IPS-18c (cell line): ENCODE results near the gene TNFAIP2.

ENCODE experiments used
- H3K4me3 ChIP-seq: 2 replicates; pipeline ENCODE4 v1.7.0; 2013; ENCODE audit warnings: low read depth, mild to moderate bottlenecking, low read length, moderate library complexity; ENCODE audit not compliant: insufficient read depth
- H3K9me3 ChIP-seq: one replicate; pipeline ENCODE4 v1.6.1; 2013; ENCODE audit warnings: mild to moderate bottlenecking, low read length, moderate library complexity; ENCODE audit not compliant: control insufficient read depth, insufficient read depth

Gene TNFAIP2

GRCh38 chr14:103122947-103123633 is at the start of gene TNFAIP2:
Gene TNFAIP2 (plus strand): TSS chr14:103123461. CDS start chr14:103126458, 2,997 bp downstream.
- H3K4me3 ChIP-seq: peak within 1 kb of the TSS; percentile 28
- peaks cover 2% of the 10 kb centered on the region for H3K9me3 ChIP-seq

- H3K9me3 ChIP-seq: no peaks in the 10 kb centered on the region
- H3K4me3 ChIP-seq: no peak overlapping the region
Measured at GRCh38 chr14:103073876-103074728, 49.2 kb upstream of the TNFAIP2 start.

GRCh38 chr14:103074729-103075367 is 48.4 kb upstream of the TNFAIP2 start:
- peak overlapping the region; percentile 63 for H3K4me3 ChIP-seq
- H3K9me3 ChIP-seq: no peaks in the 10 kb centered on the region

- H3K4me3 ChIP-seq: no peak overlapping the region
Measured at GRCh38 chr14:103078420-103078749, 44.9 kb upstream of the TNFAIP2 start.

GRCh38 chr14:103078860-103079587 is 44.2 kb upstream of the TNFAIP2 start:
- Histone ChIP-seq H3K9me3 (no peaks in the 10 kb centered on the region), H3K4me3 (no peak overlapping the region)

More at GRCh38 chr14:103078420-103078749, 44.9 kb upstream of the TNFAIP2 start:
- no peaks in the 10 kb centered on the region for H3K9me3 ChIP-seq

GRCh38 chr14:103081951-103082350 is 41.3 kb upstream of the TNFAIP2 start:
- no peaks in the 10 kb centered on the region for H3K9me3 ChIP-seq
- no peak overlapping the region for H3K4me3 ChIP-seq

GRCh38 chr14:103084021-103084919 is 39.0 kb upstream of the TNFAIP2 start, which contains the start of gene LBHD2:
Gene LBHD2 (plus strand): TSS chr14:103084210. CDS start chr14:103086013, 1,803 bp downstream.
- Histone ChIP-seq H3K9me3 (no peaks in the 10 kb centered on the region), H3K4me3 (no peak within 1 kb of the TSS; the same call in 1 of the 2 replicates)

GRCh38 chr14:103085106-103086091 is 37.9 kb upstream of the TNFAIP2 start:
- H3K9me3 ChIP-seq: no peaks in the 10 kb centered on the region
- no peak overlapping the region for H3K4me3 ChIP-seq

- no peak overlapping the region for H3K4me3 ChIP-seq
- no peaks in the 10 kb centered on the region for H3K9me3 ChIP-seq
Measured at GRCh38 chr14:103086771-103087342, 36.4 kb upstream of the TNFAIP2 start.

GRCh38 chr14:103087343-103087835 is 35.9 kb upstream of the TNFAIP2 start:
- Histone ChIP-seq H3K9me3 (no peaks in the 10 kb centered on the region), H3K4me3 (no peak overlapping the region)

- peaks cover 2% of the 10 kb centered on the region for H3K9me3 ChIP-seq
Measured at GRCh38 chr14:103088921-103089320, 34.3 kb upstream of the TNFAIP2 start.

GRCh38 chr14:103089386-103090335 is 33.6 kb upstream of the TNFAIP2 start:
- H3K4me3 ChIP-seq: no peak overlapping the region
- H3K9me3 ChIP-seq: peaks cover 2% of the 10 kb centered on the region

More at GRCh38 chr14:103088921-103089320, 34.3 kb upstream of the TNFAIP2 start:
- H3K4me3 ChIP-seq: no peak overlapping the region

- H3K4me3 ChIP-seq: no peak overlapping the region
Measured at GRCh38 chr14:103090481-103091020, 32.7 kb upstream of the TNFAIP2 start.

More at GRCh38 chr14:103090481-103091020, 32.7 kb upstream of the TNFAIP2 start:
- peaks cover 2% of the 10 kb centered on the region for H3K9me3 ChIP-seq
